ENCODE results near the gene TCF23.
"Not testable (repeated sequence)": the region's sequence is repeated elsewhere in the genome, so short reads cannot be mapped to it uniquely, and the experiment has no call there.

Gene TCF23

DNA sequence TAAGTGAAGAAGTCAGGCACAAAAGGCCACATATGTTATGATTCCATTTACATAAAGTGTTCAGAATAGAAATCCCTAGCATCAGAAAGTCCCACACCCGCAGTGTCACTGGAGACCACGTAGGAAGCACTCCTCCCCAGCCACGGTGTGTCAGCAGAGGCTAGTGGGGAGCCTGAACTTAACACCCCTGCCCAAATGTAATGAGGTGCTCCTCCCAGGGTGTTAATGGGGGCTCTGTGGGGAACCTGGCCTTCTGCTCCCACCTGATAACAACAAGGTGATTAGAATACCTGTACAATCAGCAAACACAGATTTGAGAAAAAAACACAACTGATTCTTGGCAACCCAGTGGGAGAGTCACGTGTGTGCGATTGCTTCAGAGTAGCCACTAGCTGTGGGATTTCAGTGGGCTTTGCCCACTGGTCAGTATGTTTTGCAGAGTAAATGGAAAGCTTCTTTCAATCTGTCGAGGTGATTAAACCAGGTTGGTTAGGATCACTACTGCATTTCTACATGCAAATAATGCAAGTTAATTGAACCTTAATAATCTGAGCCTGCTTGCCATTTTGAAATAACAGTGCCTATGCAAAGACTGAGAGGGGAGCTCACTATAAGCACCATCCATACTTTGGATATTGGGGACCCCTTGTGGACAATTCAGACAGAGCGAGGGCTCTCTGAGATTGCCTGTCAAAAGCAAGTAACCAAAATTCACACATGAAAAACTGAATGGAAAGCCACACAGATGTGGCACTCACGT lies 42.4 kb downstream of the TCF23 start:
- DNase-seq = no peak

DNA sequence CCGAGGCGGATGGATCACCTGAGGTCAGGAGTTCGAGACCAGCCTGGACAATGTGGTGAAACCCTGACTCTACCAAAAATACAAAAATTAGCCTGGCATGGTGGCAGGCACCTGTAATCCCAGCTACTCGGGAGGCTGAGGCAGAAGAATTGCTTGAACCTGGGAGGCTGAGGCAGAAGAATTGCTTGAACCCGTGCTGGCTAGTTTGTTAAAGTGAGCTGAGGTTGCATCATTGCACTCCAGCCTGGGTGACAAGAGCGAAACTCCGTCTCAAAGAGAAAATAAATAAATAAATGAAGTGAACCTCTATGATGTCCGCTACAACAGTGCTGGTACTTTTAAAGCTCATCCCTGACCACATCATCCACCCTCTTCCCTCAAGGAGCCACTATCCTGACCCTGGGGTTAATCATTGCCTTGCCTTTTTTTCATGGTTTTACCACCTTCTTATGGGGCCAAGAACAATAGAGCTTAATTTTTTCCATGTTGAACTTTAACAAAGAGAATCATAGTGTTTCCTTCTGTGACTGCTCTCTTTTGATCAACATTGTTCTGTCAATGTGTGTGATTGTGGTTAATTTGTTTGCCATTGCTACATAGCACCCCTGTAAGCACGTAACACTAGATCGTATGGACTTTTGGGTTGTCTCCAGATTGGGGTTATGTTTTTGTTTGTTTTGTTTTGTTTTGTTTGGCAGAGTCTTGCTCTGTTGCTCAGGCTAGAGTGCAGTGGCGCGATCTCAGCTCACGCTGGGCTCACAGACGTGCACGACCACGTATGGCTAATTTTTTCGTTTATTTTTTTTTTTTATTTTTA lies 45.9 kb downstream of the TCF23 start:
- no peak for DNase-seq

- DNase-seq = not testable (repeated sequence)
Measured at GRCh38 chr2:27195799-27196198, 47.0 kb downstream of the TCF23 start.

DNA sequence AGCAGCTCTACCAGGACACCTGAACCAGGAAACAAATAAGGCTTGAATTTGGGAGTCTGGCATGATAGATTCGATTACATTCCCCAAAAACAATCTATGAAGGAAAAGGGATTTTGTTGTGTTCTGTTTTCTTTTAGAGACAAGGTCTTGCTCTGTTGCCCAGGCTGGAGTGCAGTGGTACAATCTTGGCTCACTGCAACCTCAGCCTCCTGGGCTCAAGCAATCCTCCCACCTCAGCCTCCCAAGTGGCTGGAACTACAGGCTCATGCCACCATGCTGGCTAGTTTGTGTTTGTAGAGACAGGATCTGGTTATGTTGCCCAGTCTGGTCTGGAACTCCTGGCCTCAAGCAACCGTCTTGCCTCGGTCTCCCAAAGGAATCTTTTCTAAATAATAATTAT lies 49.3 kb downstream of the TCF23 start:
- not testable (repeated sequence) for DNase-seq

- no peak for DNase-seq
Measured at GRCh38 chr2:27198627-27199026, 49.8 kb downstream of the TCF23 start.

GRCh38 chr2:27199241-27199640 lies 50.4 kb downstream of the TCF23 start:
- DNase-seq = no peak

- no peak for DNase-seq
Measured at GRCh38 chr2:27201675-27202074, 52.9 kb downstream of the TCF23 start.

DNA sequence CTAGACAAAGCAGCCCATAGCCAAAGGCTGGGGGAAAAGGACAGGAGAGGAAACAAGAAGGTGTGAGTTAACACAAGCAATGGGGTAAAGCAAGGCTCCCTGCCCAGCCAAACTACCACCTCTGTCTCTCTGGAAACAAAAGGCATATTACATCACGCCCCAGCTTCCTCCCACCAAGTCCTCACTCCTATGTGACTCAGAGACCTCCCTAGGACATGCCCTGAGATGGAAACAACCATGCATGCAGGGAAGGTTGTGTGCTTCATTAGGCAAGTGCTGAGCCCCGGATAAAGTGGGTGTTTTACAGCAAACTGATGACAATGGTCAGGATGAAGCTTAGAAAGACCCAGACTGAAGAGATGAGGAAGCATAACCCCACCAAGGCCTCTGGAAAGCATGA lies 54.0 kb downstream of the TCF23 start:
- no peak for DNase-seq

- DNase-seq = no peak
Measured at GRCh38 chr2:27203741-27204140, 54.9 kb downstream of the TCF23 start.

- DNase-seq = no peak
Measured at GRCh38 chr2:27204566-27204965, 55.8 kb downstream of the TCF23 start.

DNA sequence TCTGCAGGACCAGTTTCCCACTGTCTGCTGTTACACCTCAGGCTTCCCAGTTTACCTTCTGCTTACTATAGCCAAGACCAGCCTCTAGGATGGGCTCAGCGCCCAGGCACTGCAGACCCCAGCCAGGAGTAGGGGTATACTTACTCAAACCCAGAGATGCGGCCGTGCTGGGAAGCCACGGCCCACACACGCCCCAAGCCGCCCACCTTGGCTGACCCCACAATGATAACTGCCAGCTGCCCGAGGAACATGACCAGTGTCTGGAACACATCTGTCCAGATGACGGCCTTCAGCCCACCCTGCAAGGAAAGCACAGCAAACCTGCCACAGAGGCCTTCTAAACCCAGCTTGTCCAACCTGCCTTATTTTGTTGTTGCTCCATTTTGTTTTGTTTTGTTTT lies 56.4 kb downstream of the TCF23 start:
- no peak for DNase-seq

DNA sequence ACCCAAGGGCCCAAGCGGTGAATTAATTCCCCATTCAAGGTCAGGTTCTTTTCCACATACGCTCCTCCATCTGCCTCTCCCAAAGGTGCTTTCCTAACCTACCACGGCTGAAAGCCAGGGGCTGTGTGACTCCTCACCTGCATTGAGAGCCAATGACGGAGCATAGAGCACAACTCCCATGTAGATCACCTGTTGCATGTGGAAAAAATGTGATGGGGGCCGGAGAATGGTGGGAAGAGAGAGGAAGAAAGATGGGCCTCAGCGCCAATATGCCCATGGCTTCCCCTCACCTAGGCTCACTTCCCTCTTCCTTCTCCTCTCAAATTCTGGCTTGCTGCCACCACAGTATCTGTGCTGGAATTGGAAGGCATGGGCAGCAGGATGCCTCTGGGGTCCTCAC lies 57.5 kb downstream of the TCF23 start:
- DNase-seq = no peak
